Epithelial cell of proximal tubule (primary cell): Measurements from ENCODE around the gene TACC2. TPM values are rescaled to one million over a fixed set of nuclear protein-coding genes. Genes with fewer than 3 reads are reported as not detected.
A peak's percentile ranks its signal among the peaks of the same experiment; 100 is the strongest.

Experiments
- DNase-seq: peaks from one replicate; pipeline ENCODE4 v3.0.0-alpha.2; 2011; ENCODE audit warnings: low read depth
- H3K4me3 ChIP-seq: 2 replicates; pipeline ENCODE4 v1.5.1; 2011; ENCODE audit warnings: low read depth, mild to moderate bottlenecking, low read length
- CTCF ChIP-seq: conservative IDR thresholded peaks from 2 replicates; pipeline ENCODE4 v1.5.1; 2012; ENCODE audit warnings: low read depth, mild to moderate bottlenecking, low read length
- total RNA-seq: library from RNA; depleted of rRNA; stranded (reverse); fragments of >200 nt; gene quantifications from 2 replicates; pipeline ENCODE4 v1.2.3, GENCODE V29; 2015

The TACC2 gene
- total RNA-seq, 1 donor from 2014 or later, result 23.9 TPM

- no peak overlapping the region for H3K4me3 ChIP-seq
- no peak for DNase-seq
- no peak for TF ChIP-seq CTCF
Measured at GRCh38 chr10:122132331-122132755, 143.4 kb downstream of the TACC2 start.

- peak; percentile 20 for TF ChIP-seq CTCF
- no peak for DNase-seq
- no peak overlapping the region for H3K4me3 ChIP-seq
Measured at GRCh38 chr10:122132882-122133565, 144.1 kb downstream of the TACC2 start.

GRCh38 chr10:122135251-122136025 is 146.5 kb downstream of the TACC2 start:
- H3K4me3 ChIP-seq, result no peak overlapping the region
- TF ChIP-seq CTCF, result no peak
- no peak for DNase-seq

GRCh38 chr10:122138831-122139625 is 150.1 kb downstream of the TACC2 start:
- no peak for TF ChIP-seq CTCF
- DNase-seq, result no peak
- H3K4me3 ChIP-seq, result no peak overlapping the region

GRCh38 chr10:122139627-122140170 is 150.7 kb downstream of the TACC2 start:
- TF ChIP-seq CTCF, result no peak
- H3K4me3 ChIP-seq, result no peak overlapping the region
- DNase-seq, result no peak

- no peak overlapping the region for H3K4me3 ChIP-seq
- no peak for TF ChIP-seq CTCF
- peak; percentile 68 for DNase-seq
Measured at GRCh38 chr10:122140461-122140902, 151.5 kb downstream of the TACC2 start.
